Epithelial cell of esophagus (primary cell): ENCODE measurements around the gene PRKCQ.
"Not testable (repeated sequence)": the region's sequence is repeated elsewhere in the genome, so short reads cannot be mapped to it uniquely, and the experiment has no call there.

Experiments used
- DNase-seq: peaks from one replicate; pipeline ENCODE4 v3.0.0; 2010; ENCODE audit warnings: low read depth
- H3K4me3 ChIP-seq: 2 replicates; pipeline ENCODE4 v1.5.1; 2011; ENCODE audit warnings: mild to moderate bottlenecking, low read length, control low read depth
- TF ChIP-seq, protein P1 (sequence below): IDR thresholded peaks from 2 replicates; pipeline ENCODE4 v1.5.1; 2011; ENCODE audit warnings: low read depth, mild to moderate bottlenecking, low read length, control low read depth, inconsistent platforms; ENCODE audit not compliant: insufficient read depth; ENCODE audit errors: missing control alignments

The PRKCQ gene

GRCh38 chr10:6473430-6473829 is 106.6 kb downstream of the PRKCQ start:
- no peak overlapping the region for H3K4me3 ChIP-seq
- DNase-seq: no peak
- TF ChIP-seq, protein P1, sequence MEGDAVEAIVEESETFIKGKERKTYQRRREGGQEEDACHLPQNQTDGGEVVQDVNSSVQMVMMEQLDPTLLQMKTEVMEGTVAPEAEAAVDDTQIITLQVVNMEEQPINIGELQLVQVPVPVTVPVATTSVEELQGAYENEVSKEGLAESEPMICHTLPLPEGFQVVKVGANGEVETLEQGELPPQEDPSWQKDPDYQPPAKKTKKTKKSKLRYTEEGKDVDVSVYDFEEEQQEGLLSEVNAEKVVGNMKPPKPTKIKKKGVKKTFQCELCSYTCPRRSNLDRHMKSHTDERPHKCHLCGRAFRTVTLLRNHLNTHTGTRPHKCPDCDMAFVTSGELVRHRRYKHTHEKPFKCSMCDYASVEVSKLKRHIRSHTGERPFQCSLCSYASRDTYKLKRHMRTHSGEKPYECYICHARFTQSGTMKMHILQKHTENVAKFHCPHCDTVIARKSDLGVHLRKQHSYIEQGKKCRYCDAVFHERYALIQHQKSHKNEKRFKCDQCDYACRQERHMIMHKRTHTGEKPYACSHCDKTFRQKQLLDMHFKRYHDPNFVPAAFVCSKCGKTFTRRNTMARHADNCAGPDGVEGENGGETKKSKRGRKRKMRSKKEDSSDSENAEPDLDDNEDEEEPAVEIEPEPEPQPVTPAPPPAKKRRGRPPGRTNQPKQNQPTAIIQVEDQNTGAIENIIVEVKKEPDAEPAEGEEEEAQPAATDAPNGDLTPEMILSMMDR: no peak

DNA sequence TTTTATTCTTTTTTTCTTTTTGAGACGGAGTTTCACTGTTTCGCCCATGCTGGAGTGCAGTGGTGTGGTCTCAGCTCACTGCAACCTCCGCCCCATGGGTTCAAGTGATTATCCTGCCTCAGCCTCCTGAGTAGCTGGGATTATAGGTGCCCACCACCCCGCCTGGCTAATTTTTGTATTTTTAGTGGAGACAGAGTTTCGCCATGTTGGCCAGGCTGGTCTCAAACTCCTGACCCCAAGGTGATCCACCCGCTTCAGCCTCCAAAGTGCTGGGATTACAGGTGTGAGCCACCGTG is 107.4 kb downstream of the PRKCQ start:
- DNase-seq, H3K4me3 ChIP-seq: not testable (repeated sequence)

- TF ChIP-seq, protein P1: no peak
- H3K4me3 ChIP-seq: no peak overlapping the region
- no peak for DNase-seq
Measured at GRCh38 chr10:6470894-6471618, 109.0 kb downstream of the PRKCQ start.

DNA sequence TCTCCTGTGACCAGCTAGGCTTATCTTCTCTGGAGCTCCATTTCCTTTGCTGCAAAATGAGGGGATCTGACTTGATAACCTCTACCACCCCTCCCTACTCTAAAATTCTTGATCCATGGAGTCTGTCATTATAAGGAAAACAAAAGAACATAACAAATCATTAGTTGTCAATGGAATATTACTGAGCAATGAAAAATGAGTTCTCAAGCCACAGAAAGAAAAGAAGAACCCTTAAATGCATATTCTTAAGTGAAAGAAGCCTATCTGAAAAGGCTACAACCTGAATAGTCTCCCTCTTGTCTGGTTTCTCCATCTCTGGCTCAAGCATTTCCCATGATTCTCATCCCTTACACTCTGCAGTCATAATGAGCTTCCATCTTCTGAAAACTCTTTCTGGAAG is 110.4 kb downstream of the PRKCQ start:
- TF ChIP-seq, protein P1: no peak
- H3K4me3 ChIP-seq: no peak overlapping the region
- no peak for DNase-seq

GRCh38 chr10:6465854-6466601 is 114.0 kb downstream of the PRKCQ start:
- TF ChIP-seq, protein P1: no peak
- no peak overlapping the region for H3K4me3 ChIP-seq
- no peak for DNase-seq

- TF ChIP-seq, protein P1: no peak
- DNase-seq: no peak
- H3K4me3 ChIP-seq: no peak overlapping the region
Measured at GRCh38 chr10:6465437-6465836, 114.6 kb downstream of the PRKCQ start.

GRCh38 chr10:6464862-6465430 is 115.1 kb downstream of the PRKCQ start:
- TF ChIP-seq, protein P1: no peak
- H3K4me3 ChIP-seq: no peak overlapping the region
- peak; percentile 14 for DNase-seq
